A172 (cell line): ENCODE measurements around the gene LPAR1. TPM values are rescaled to one million over a fixed set of nuclear protein-coding genes. Genes with fewer than 3 reads are reported as not detected.

ENCODE experiments used
- DNase-seq: peaks from one replicate; pipeline ENCODE4 v3.0.0-alpha.2; 2015; ENCODE audit warnings: low spot score
- total RNA-seq: library from RNA; depleted of rRNA; stranded (reverse); fragments of >200 nt; shearing (Covaris generic); gene quantifications from 2 replicates; pipeline ENCODE4 v1.2.3, GENCODE V29; 2014

Gene LPAR1
- total RNA-seq, 1 experiment from 2014 or later: 3.7 TPM

DNA sequence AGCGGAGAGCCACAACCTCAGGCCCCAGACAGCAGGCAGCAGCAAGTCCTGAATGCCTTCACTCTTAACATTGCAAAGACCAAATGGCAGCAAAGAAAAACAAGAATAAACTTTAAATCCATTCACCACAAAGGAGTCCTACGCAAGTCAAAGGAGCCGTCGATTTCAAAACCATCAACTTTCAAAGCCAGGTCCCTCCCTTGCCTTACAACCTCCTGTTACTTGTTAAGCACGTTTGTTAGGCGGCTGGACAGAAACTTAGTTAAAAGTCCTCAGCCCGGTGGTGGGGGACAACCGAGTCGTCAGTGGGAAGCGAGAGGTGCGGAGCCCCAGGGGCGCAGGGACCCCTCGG is 938 bp downstream of the LPAR1 start:
- DNase-seq: no peak

DNA sequence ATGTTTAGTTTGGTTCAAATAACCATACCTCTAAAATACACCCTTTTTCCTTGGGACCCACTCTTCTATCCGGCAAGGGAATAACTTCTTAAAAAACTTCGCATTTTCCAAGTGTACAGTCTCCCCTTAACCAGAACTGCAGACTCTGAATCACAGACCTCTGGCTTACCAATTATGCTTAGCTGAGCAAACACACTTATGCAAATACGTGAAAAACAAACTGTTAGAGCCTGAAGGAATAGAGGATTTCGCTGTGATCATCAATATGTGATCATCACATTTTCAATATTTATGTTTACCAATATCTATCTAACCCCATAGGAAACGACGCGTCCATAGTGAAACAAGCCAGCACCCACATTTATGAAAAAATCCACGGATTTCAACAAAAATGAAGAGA is 1.3 kb downstream of the LPAR1 start:
- DNase-seq: no peak

DNA sequence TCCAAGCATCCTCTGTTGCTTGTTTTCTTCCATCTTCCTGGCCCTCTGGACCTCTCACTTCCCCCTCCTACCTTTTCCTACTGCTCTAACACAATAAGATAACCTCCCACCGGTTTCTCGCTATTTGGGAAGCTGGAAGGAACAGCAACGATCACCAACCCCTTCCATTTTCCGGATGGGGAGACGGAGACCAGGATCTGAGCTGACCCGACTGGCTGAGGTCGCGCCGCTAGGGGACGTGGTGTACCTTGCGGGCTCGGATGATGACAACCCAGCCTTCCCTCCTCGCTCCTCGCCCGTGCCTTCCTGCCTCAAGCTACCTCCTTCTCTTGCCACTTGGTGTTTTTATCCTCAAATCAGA is 1.9 kb downstream of the LPAR1 start:
- no peak for DNase-seq

DNA sequence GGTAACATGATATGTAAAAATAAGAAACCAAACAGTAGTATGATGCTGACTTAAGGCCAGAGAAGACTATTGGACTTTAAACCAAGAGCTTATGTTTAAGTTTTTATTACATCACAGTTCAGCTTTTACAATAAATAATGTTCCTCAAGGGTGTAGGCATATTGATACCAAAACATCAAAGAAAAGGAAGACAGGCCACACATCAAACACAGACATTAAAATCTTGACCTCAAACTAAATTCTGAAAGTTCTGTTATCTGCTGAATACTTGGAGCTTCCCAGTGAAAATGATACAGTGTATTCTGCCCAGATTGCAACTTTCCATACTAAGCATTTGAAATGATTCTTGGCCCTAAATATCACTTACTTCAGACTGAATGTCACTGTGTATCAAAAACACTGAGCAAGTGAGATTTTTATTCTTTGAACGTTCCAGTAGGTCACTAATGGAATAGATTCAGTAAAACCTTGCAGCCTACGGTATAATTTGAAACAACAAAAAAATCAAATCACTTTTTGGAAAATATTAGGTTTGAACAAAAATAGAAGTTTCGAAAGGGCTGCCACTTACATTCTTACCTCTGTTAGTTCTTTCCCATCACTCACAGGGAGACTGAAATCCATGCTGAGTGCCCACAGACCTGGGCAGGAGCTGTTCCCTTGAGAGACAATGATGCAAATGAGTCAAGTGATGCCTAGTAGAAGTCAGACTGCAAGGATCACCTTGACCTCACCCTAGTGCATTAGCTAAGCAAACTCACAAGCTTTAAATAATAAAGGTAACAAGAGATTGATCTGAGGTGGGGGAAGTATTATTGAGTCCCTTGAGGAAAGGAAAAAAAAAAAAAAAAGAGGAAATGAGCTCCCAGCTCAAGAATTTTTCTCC is 2.5 kb downstream of the LPAR1 start:
- DNase-seq: no peak

DNA sequence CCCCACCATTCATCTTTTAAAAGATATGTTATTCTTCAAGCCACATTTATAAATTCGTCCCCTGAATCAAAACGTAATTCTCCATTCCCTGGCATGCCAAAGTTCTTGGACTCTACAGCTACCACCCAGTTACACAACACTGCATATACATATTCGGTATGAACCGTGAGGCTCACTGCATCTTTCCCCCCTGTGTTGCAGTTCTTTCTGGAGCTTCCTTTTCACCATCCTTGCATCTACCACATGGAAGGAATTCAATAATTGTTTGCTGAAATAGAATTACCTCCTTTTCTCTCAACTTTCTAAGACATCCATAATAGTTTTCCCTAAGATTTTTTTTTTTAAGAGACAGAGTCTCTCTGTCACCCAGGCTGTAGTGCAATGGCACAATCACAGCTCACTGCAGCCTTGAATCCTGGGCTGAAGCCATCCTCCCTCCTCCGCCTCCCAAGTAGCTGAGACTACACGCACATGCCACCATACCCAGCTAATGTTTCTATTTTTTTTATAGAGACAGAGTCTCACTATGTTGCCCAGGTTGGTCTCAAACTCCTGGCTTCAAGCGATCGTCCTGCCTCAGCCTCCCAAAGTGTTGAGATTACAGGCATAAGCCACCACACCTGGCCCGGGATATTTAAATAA is 3.3 kb downstream of the LPAR1 start:
- no peak for DNase-seq

DNA sequence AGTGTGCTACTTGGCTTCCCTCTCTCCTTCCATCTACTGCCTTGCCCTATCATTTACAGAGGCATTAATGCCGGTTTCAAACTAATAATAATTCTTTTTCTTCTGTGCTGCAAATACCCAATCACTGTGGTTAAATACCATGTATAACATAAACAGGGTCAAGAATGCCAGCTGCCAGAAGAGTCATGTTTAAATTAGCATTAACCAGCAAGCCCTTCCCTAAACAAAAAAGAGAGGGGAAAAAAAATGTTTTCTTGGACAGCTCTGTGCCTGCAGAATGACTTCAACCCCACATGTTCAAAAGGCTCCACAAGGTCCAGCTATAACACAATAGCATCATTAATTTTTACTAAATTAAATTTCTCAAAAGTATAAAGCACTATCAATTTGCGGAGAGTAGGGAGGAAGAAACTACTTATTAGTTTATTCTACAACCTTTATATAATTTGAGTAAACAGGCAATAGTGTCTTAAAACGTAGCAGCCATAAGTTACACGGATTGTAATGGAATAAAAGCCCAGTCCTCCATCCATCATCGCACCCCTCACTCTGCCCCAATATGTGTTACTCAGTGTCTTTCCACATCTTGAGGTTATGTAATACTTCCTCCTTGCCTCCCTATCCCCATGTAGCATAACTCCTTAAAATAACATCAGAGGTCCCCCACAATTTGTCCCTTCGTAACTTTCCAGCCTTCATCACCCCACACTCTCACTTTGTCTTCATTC is 3.9 kb downstream of the LPAR1 start:
- DNase-seq: no peak

DNA sequence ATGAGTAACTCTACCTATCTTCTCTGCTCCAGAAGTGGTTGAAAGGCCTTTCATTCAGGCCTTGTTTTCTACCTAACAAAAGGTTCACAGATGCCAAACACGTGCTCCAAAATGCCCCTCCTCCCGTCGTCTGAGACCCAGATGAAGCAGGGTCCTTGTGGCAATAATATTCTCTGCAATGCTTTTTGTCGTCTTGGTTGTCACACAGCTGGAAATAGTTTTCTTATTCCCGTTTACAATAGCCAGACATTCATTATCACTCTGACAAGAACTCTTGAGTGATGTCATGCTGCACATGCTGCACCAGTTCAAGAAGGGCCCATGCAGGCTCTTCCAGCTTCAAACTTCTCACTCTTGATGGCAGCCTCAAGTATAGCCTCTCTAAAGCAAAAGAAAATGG is 7.8 kb downstream of the LPAR1 start:
- DNase-seq: no peak

DNA sequence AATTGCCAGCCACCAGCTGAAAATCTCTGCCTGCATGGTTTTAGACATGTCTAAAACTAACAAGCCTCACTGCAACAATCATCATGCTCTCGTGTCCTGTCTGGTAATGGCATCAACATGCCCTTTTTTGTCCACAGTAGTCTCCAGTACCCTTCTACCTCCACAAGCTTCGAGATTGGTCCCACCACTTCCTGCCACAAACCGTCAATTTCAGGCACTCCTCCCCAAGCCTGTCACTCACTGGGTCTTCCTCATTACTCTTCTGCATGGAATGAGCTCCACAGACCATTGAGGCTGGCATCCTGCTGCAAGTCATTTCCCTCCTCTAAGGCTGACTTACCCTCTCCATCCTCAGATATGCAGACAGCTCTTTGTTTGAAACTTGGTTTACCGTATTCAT is 9.0 kb downstream of the LPAR1 start:
- no peak for DNase-seq

DNA sequence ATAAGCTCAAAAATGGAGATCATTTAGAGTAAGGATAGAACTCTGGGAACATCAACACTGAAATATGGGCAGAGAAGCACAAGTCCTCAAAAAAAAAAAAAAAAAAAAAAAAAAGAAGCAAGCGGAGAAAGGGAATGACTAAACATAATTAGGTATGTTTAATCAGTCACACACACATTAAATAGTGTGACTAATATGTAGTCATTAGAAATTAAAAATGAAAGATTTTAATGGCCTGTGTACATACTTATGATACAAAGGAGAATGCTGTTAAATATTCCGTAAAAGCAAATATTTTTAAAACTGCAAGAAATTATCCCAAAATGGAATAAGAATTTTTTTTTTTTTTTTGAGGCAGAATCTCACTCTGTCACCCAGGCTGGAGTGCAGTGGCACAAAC is 10.5 kb downstream of the LPAR1 start:
- no peak for DNase-seq

DNA sequence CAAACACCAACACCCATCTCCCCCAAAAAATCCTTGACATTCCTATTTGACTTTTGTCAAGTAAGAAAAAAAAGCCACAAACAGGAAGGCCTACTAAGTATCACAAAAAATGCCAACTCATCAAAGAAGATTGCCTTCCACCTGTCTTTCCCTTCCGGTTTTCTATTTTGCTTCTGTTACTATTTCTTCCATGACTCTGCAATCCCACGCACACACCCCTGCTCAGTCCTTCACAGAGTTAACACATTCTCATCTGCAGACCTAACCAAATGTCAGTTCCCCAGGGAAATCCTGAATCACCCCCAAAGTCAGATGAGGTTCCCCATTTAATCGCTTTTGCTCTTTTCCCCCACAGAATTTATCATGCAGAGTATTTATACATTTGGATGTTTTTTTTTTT is 15.1 kb downstream of the LPAR1 start:
- DNase-seq: no peak

DNA sequence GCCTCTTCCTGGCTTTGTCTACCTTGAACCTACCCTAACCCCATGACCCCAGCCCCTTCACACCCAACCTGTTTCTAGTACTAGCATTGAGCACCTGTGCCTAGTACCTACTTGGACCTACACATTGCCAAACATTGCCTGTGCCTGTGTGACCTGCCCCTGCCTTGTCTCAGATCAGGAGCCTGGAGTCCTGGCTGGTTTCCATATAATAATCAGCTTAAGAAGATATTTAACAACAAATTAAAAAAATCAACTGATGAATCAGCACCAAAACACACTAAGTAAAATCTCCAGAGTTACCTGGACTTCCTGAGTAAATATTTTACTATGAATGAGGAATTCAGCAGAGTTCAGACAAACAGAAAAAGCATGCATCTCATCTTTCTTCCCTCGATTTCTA is 17.7 kb downstream of the LPAR1 start:
- DNase-seq: no peak

DNA sequence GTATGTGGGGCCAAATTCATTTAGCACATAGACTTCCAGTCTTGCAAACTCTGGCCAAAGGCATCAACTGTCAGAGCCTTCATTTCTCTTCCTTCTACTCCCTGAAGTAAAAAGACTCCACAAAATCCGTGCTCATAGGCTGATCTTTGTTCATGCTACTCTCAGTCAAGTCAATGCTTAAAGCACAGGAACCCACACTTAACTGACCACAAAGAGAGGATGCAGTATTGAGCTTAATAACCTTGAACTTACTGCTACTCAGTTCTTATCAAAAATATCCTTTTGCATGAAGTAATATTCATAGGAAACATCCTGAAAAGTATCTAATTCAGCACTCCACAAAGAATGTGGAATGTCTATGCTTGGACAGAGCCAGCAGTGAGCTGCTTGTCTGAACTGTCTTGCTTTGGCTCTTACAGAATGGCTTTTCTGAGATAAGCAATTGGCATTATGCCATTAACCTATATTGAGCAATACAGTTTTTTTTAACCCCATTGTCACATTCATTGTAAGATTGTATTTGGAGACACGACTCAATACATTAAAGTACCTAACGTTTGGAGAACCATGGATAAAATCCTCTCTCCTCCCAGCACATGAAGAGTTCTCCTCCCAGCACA is 21.7 kb downstream of the LPAR1 start:
- DNase-seq: no peak

DNA sequence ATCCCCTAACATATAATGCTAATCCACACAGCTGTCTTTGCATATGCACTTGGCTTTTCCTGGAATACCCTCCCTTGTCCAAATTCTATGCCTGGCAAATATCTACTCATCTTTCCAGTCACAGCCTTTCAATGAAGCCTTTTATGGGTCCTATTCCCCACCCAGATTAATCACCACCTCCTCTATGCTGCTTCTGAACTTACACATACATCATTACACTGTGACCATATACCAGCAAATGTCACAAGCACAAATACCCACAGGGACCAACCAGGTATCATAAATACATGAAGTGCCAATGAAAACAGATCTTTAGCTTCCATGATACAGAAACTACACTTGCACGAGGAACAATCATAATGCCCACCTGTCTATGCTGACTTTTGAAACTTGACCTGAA is 22.3 kb downstream of the LPAR1 start:
- no peak for DNase-seq

DNA sequence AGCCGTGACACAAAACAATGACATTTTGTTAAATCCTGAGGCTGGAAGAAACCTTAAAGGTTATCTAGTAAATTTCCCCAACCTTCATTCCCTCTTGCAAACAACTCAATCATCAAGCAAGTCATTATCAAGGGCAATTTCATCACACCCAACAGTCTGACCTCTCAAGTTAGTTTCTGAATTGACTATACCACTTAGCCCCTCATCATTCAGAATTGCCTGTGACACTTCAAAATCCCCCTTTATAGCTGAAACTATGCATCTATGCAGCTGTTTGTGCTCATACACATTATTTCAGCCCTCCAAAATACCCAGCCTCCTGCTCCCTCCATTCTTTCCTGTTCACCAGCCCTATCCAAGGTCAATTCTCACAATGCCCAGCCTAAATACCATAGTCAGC is 24.6 kb downstream of the LPAR1 start:
- DNase-seq: no peak

DNA sequence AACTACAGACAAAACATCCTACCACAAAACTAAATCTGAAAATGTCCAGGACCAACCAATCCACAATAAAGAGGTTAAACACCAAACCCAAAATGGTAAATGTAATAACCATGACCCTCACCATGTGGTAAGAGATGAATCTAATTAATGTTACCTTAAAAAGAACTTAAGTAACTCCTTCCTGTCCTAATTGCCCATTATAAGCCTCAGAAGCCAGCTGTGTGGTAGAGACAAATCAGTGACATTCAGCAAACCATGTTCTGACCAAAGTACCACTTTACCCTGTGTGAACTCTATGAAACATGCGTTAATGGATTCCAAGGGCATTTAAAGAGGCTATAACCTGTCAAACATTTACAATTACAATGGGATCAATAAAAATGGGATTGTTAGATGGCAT is 25.0 kb downstream of the LPAR1 start:
- no peak for DNase-seq

DNA sequence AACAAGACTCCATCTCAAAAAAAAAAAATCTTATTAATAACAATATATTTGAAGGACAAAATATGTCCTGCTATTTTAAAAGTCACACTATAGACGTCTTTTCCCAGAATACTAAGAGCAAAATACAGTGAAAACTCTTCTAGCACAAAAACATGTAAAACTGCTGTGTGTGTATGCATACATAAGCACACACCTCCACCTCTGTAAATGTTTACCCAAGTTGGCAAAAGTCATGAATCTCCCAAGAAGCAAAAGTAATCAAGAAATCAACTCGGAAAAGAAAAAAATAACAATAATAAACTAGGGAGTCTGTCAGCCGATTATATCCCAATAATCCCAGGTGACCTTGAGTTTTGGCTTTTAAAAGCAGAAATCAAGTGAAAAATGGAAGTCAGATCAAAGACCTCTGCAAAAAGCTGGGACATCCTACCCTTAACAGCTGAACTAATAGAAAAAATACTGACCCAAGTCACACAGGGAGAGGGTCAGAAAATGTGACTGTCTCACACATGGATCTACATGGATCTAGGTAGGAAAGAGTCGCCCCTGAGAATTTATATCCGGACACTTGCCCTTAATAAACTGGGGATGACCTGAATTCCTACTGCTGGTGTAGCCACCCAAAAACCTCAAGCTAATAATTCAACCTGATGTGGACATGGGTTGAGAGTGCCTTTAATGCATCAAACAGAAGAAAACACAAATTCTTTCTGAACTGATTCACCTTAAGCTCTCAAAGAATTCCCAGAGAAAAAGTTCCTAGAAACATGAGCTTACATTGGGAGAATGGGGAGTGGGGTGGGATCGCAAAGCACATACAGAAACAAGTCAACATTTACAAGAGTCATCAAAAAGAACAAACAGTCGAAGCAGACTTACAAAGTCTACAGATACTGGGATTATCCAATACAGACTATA is 29.9 kb downstream of the LPAR1 start:
- DNase-seq: no peak

DNA sequence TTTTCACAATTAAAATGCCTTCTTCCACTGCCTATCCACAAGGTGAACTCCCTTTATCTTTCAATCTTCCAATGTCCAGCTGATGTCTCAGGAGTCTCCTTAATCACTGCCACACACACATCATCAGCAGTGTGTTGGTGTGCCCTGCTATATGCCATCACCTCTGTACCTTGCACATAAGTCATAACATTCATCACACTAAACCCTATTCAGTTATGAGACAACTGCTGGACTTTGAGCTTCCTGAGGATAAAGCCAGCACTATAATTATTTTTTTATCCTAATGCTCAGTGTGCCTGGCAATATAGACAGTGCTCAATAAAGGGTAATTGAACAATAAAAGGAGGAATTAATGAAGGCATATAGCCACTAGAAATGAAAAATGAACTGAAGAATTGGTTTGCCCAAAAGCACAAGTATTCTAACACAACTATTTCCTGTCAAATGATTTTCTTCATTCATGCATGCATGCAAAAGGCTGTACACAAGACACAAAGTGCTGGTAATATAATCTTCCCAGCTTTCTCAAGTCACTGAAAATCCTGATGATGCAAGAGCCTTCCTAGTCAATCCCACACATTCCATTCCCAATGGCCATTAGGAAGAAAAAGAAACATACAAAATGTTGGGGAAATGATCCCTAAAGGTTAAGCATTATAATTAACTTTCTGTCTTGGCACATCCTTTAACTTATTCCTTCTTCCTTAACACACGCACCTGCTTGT is 32.4 kb downstream of the LPAR1 start:
- no peak for DNase-seq

DNA sequence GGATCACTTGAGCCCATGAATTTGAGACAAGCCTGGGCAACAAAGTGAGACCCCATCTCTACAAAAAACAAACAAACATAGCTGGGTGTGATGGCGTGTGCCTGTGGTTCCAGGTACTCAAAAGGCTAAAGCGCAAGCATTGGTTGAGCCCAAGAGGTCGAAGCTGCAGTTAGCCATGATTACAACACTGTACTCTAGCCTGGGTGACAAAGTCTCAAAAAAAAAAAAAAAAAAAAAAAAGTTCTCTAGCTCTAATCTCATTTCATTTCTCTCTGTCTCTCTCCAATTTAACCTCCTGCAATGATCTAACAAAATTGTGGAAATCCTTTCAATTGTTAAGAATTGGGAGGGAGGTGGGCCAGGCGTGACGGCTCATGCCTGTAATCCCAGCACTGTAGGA is 33.3 kb downstream of the LPAR1 start:
- DNase-seq: no peak

DNA sequence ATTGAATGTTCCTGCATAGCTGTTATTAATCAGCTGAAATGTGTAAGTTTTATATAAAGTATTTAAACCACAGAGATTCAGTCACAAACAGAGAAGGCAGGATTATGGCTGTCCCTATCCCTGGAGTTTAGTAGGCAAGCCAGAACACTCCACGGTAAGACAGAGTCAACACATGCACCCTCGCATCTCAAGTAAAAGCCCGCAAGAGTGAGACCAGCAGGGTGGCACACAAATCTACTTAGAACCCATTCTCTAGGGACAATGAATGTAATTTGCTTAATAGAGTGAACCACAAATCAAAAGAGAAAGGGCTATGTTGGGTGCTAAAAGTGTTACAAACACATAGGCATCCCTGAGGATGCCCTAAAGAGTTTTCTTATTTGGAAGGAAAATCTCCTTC is 35.1 kb downstream of the LPAR1 start:
- no peak for DNase-seq

DNA sequence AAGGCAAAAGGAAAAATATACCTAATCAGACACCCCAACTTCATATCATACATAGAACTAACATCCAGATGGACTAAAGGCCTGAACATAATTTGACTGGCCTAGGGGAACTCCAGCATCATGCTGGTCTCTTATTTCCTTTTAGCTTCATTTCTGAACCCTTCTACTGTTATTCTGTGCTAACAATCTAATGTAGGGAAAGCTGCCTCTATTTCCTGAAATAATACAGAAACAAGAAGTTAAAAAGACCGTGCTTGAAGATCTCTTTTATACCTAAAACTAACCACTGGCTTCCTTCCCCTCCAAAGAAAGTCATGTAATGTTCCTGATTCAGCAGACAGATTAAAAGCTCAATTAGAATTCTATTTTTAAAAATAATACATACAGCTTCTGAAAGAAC is 36.7 kb downstream of the LPAR1 start:
- no peak for DNase-seq

DNA sequence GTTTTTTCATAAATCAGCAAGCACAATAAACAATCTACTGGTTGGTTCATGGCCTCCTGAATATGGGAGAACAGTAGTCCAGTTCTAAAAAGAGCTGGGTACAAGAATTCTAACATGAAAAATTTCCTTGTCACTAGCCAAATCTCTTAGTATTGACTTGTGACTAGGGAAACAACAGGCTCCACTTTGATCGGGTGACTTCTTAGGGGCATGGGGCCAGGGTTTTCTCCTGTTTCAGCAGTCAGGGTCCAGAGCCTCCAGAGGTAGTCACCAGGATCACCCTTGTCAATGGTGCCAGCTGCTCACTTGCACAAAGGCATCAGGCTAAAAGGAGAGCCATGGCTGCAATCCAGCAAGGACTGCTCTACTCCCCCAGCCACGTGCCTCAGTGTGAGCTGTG is 38.1 kb downstream of the LPAR1 start:
- DNase-seq: no peak
